Prostate gland (tissue), 2 donors: ENCODE results near the gene NPAS4.

Source experiments
- POLR2A ChIP-seq: fragments of 450-650 bp; IDR thresholded peaks from one replicate; pipeline ENCODE4 v1.6.1; 2016; ENCODE audit warnings: antibody characterized with exemption, mild to moderate bottlenecking
- POLR2AphosphoS5 ChIP-seq: sonication (generic); formaldehyde crosslinking; IDR thresholded peaks from one replicate; pipeline ENCODE4 v1.6.1; 2017; ENCODE audit warnings: antibody characterized with exemption
- TF ChIP-seq, protein P1 (sequence below), 4 experiments: fragments of 200-600 bp in 2 of 4; fragments of 450-650 bp in 2 of 4; sonication (generic) in 2 of 4; IDR thresholded peaks; 1 replicate in 3 of 4; 2 replicates in 1 of 4; pipeline ENCODE4 v1.5.1; 2016 to 2019; ENCODE audit warnings: antibody characterized with exemption in 4 of 4, mild to moderate bottlenecking in 2 of 4, moderate library complexity in 2 of 4

DNA sequence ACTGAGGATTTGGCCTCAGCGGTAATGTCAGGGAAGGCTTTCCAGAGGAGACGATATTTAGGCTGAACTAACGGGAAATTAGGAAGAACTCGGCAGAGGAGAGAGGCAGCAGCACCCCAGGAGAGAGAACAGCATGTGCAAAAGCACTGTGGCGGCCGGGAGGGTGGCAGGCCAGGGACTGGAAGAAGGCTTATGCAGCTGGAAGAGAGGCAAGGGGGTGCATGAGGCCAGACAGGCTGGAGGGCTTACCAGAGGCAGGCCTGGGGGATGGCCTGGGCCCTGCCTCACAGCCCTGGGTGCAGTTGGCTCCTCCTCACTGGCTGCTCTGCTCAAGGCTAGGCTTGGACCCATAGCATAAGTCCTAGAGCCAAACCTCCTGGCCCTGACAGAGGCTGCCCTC lies 7.7 kb upstream of the NPAS4 start:
- TF ChIP-seq POLR2A, result no peak
- TF ChIP-seq, protein P1, sequence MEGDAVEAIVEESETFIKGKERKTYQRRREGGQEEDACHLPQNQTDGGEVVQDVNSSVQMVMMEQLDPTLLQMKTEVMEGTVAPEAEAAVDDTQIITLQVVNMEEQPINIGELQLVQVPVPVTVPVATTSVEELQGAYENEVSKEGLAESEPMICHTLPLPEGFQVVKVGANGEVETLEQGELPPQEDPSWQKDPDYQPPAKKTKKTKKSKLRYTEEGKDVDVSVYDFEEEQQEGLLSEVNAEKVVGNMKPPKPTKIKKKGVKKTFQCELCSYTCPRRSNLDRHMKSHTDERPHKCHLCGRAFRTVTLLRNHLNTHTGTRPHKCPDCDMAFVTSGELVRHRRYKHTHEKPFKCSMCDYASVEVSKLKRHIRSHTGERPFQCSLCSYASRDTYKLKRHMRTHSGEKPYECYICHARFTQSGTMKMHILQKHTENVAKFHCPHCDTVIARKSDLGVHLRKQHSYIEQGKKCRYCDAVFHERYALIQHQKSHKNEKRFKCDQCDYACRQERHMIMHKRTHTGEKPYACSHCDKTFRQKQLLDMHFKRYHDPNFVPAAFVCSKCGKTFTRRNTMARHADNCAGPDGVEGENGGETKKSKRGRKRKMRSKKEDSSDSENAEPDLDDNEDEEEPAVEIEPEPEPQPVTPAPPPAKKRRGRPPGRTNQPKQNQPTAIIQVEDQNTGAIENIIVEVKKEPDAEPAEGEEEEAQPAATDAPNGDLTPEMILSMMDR (IDR thresholded peaks at IDR 0.05), result no peak
- TF ChIP-seq POLR2AphosphoS5, result no peak
